PC-9 (cell line): ENCODE data around the gene PTGER3.
A peak's percentile ranks its signal among the peaks of the same experiment; 100 is the strongest.

Source experiments
- CTCF ChIP-seq: fragments of 200-600 bp; sonication (generic); conservative IDR thresholded peaks from 2 replicates; pipeline ENCODE4 v1.6.1; 2017; ENCODE audit warnings: mixed run types, antibody characterized with exemption, mild to moderate bottlenecking, moderate library complexity
- EZH2 ChIP-seq: fragments of 200-600 bp; sonication (generic); IDR thresholded peaks from 2 replicates; pipeline ENCODE4 v1.8.0; 2017; ENCODE audit warnings: antibody characterized with exemption, low read depth

GRCh38 chr1:71049951-71050598, 2.5 kb upstream of the PTGER3 start:
- TF ChIP-seq CTCF (peak; percentile 91), EZH2 (no peak)
